ENCODE measurements around the gene ABHD17A. TPM values are rescaled to one million over a fixed set of nuclear protein-coding genes. Genes with fewer than 3 reads are reported as not detected.
A peak's percentile ranks its signal among the peaks of the same experiment; 100 is the strongest.

ABHD17A gene
- total and polyA plus RNA-seq, 2 donors (not counting 1 experiment from before 2014, with no cell fraction given) = 63.1 to 134 TPM

- intact Hi-C loops (cut with micrococcal nuclease) = loop anchor here (1.0 to 10.0 kb wide), 7 partner anchors 7 to 190 kb away; partner anchors contain the start of genes ABHD17A, IZUMO4, MOB3A and REXO1
- Histone ChIP-seq H3K27ac (ENCODE audit: low read length in 2 of 2) (peak overlapping the region; percentile 78 to 90), H3K4me2 (replicated peaks; ENCODE audit: low read depth, low read length, poor library complexity, severe bottlenecking) (peak overlapping the region; percentile 88), H3K79me2 (ENCODE audit: control insufficient read depth, insufficient read depth, low read length) (peaks cover 43% of the 10 kb centered on the region), H3K4me1 (ENCODE audit: control insufficient read depth in 2 of 2, insufficient read depth in 2 of 2, low read length in 2 of 2) (peaks cover 44 to 67% of the 10 kb centered on the region in 2 donors), H3K9me3 (ENCODE audit: control extremely low read depth in 1 of 3, control insufficient read depth in 2 of 3, insufficient read depth in 1 of 3, low read length in 2 of 3) (peaks cover 0 to 2% (median 0%) of the 10 kb centered on the region in 3 donors), H3K27me3 (replicated peaks in 1 of 4; ENCODE audit: control extremely low read depth in 1 of 4, control insufficient read depth in 3 of 4, insufficient read depth in 4 of 4, low read length in 3 of 4) (no peaks in the 10 kb centered on the region), H4K20me1 (ENCODE audit: control insufficient read depth, insufficient read depth, low read length, poor library complexity, severe bottlenecking) (peaks cover 38% of the 10 kb centered on the region), H3K9ac (ENCODE audit: low read length) (peak overlapping the region; percentile 77), H3K36me3 (replicated peaks in 1 of 2; ENCODE audit: control extremely low read depth in 1 of 2, control insufficient read depth in 1 of 2, extremely low read depth in 1 of 2, insufficient read depth in 2 of 2, low read length in 1 of 2) (no peaks in the 10 kb centered on the region), H2AFZ (ENCODE audit: insufficient read depth, low read depth, low read length, poor library complexity, severe bottlenecking) (peak overlapping the region; percentile 63), H3K4me3 (ENCODE audit: control extremely low read depth in 1 of 5, extremely low read depth in 1 of 5, insufficient read depth in 1 of 5, low read depth in 2 of 5, low read length in 4 of 5) (peak overlapping the region in 4 of 5 experiments; percentile 43 to 66 (median 52))
- Mint-ChIP-seq H3K27ac (peak overlapping the region; percentile 96), H3K27me3 (no peaks in the 10 kb centered on the region), H3K4me3 (peak overlapping the region; percentile 90), H3K4me1 (peaks cover 45% of the 10 kb centered on the region), H3K9me3 (ENCODE audit: insufficient read depth) (no peaks in the 10 kb centered on the region)
- WGBS (ENCODE audit: insufficient coverage) = 24% methylated on average over 7 of the region's 8 CpGs
- peak; percentile 4 for ATAC-seq (ENCODE audit: low read depth)
- ChIA-PET POLR2A (interaction anchor here (0.9 to 4.1 kb wide), 5 partner anchors 9 to 183 kb away, joined by 3 to 24 read pairs (median 4); no protein-coding TSS in a partner anchor), CTCF (interaction anchor here (1.0 to 1.2 kb wide), 5 partner anchors 17 to 115 kb away, joined by 3 to 8 read pairs (median 4); no protein-coding TSS in a partner anchor)
- no peak for DNase-seq
- TF ChIP-seq CTCF (IDR thresholded peaks at IDR 0.05) (no peak), EZH2 (IDR thresholded peaks at IDR 0.05; ENCODE audit: borderline replicate concordance, insufficient read depth, low read depth, low read length, poor library complexity, severe bottlenecking) (no peak)
Observed at GRCh38 chr19:1904860-1905109, 19.5 kb upstream of the ABHD17A start.

- H3K4me3 Mint-ChIP-seq = peak overlapping the region; percentile 75
- H3K27ac Mint-ChIP-seq = peak overlapping the region; percentile 89
- ChIA-PET CTCF (interaction anchor here (0.7 to 1.6 kb wide), 5 partner anchors 13 to 1585 kb away, joined by 4 to 8 read pairs (median 4); no protein-coding TSS in a partner anchor), POLR2A (interaction anchor here (0.6 to 1.7 kb wide), 10 partner anchors 17 to 998 kb away, joined by 3 to 12 read pairs (median 4); partner anchors contain the start of gene ZNF57)
- Histone ChIP-seq H3K79me2 (ENCODE audit: control insufficient read depth, insufficient read depth, low read length) (peaks cover 24% of the 10 kb centered on the region), H3K27me3 (replicated peaks in 1 of 4; ENCODE audit: control extremely low read depth in 1 of 4, control insufficient read depth in 3 of 4, insufficient read depth in 4 of 4, low read length in 3 of 4) (no peaks in the 10 kb centered on the region), H3K4me1 (ENCODE audit: control insufficient read depth in 2 of 2, insufficient read depth in 2 of 2, low read length in 2 of 2) (peaks cover 35 to 55% of the 10 kb centered on the region in 2 donors), H3K9ac (ENCODE audit: low read length) (no peak overlapping the region), H4K20me1 (ENCODE audit: control insufficient read depth, insufficient read depth, low read length, poor library complexity, severe bottlenecking) (peaks cover 21% of the 10 kb centered on the region), H3K27ac (ENCODE audit: low read length in 2 of 2) (peak overlapping the region; percentile 11 to 78), H3K4me3 (ENCODE audit: control extremely low read depth in 1 of 5, extremely low read depth in 1 of 5, insufficient read depth in 1 of 5, low read depth in 2 of 5, low read length in 4 of 5) (peak overlapping the region in 3 of 5 experiments; percentile 5 to 44 (median 17)), H3K4me2 (replicated peaks; ENCODE audit: low read depth, low read length, poor library complexity, severe bottlenecking) (peak overlapping the region; percentile 88), H3K36me3 (replicated peaks in 1 of 2; ENCODE audit: control extremely low read depth in 1 of 2, control insufficient read depth in 1 of 2, extremely low read depth in 1 of 2, insufficient read depth in 2 of 2, low read length in 1 of 2) (no peaks in the 10 kb centered on the region), H3K9me3 (ENCODE audit: control extremely low read depth in 1 of 3, control insufficient read depth in 2 of 3, insufficient read depth in 1 of 3, low read length in 2 of 3) (peaks cover 0 to 2% (median 0%) of the 10 kb centered on the region in 3 donors), H2AFZ (ENCODE audit: insufficient read depth, low read depth, low read length, poor library complexity, severe bottlenecking) (no peak overlapping the region)
- ATAC-seq (ENCODE audit: low read depth) (no peak), DNase-seq (no peak)
- no peaks in the 10 kb centered on the region for H3K27me3 Mint-ChIP-seq
- intact Hi-C loops (cut with micrococcal nuclease) = loop anchor here (10.0 kb wide), 1 partner anchor 192 kb away; the partner anchor contains the start of genes IZUMO4 and MOB3A
- TF ChIP-seq EZH2 (IDR thresholded peaks at IDR 0.05; ENCODE audit: borderline replicate concordance, insufficient read depth, low read depth, low read length, poor library complexity, severe bottlenecking) = no peak
- no peak for TF ChIP-seq CTCF (IDR thresholded peaks at IDR 0.05)
- H3K9me3 Mint-ChIP-seq (ENCODE audit: insufficient read depth) = no peaks in the 10 kb centered on the region
- WGBS (ENCODE audit: insufficient coverage) = 89% methylated on average over 5 of the region's 6 CpGs
- peaks cover 38% of the 10 kb centered on the region for H3K4me1 Mint-ChIP-seq
Observed at GRCh38 chr19:1902923-1903322, 17.6 kb upstream of the ABHD17A start.

Measured in B cell (primary cell).